Epithelial cell of esophagus (primary cell): ENCODE results near the gene KLRG1.

Source experiments
- DNase-seq: peaks from one replicate; pipeline ENCODE4 v3.0.0; 2010; ENCODE audit warnings: low read depth
- H3K4me3 ChIP-seq: 2 replicates; pipeline ENCODE4 v1.5.1; 2011; ENCODE audit warnings: mild to moderate bottlenecking, low read length, control low read depth
- TF ChIP-seq, protein P1 (sequence below): IDR thresholded peaks from 2 replicates; pipeline ENCODE4 v1.5.1; 2011; ENCODE audit warnings: low read depth, mild to moderate bottlenecking, low read length, control low read depth, inconsistent platforms; ENCODE audit not compliant: insufficient read depth; ENCODE audit errors: missing control alignments

KLRG1 gene

GRCh38 chr12:8956772-8957171 lies 32.6 kb upstream of the KLRG1 start:
- no peak for DNase-seq
- no peak overlapping the region for H3K4me3 ChIP-seq
- TF ChIP-seq, protein P1, sequence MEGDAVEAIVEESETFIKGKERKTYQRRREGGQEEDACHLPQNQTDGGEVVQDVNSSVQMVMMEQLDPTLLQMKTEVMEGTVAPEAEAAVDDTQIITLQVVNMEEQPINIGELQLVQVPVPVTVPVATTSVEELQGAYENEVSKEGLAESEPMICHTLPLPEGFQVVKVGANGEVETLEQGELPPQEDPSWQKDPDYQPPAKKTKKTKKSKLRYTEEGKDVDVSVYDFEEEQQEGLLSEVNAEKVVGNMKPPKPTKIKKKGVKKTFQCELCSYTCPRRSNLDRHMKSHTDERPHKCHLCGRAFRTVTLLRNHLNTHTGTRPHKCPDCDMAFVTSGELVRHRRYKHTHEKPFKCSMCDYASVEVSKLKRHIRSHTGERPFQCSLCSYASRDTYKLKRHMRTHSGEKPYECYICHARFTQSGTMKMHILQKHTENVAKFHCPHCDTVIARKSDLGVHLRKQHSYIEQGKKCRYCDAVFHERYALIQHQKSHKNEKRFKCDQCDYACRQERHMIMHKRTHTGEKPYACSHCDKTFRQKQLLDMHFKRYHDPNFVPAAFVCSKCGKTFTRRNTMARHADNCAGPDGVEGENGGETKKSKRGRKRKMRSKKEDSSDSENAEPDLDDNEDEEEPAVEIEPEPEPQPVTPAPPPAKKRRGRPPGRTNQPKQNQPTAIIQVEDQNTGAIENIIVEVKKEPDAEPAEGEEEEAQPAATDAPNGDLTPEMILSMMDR = no peak

- no peak for DNase-seq
- no peak overlapping the region for H3K4me3 ChIP-seq
- TF ChIP-seq, protein P1 = no peak
Observed at GRCh38 chr12:8957561-8957960, 31.8 kb upstream of the KLRG1 start.

DNA sequence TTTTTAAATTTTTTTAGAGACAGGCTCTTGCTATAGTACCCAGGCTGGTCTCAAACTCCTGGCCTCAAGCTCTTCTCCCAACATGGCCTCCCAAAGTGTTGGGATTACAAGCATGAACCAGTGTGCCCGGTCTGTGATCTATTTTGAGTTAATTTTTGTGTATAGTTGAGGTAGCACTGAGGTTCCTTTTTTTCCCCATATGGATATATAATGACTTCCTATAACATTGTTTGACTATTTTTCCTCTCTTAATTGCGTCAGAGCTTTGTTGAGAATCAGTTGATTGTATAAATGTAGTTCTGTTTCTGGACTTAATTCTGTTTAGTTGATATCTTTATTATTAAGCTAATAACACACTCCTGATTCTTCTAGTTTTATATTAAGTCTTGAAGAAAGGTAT lies 31.3 kb upstream of the KLRG1 start:
- TF ChIP-seq, protein P1 = no peak
- no peak for DNase-seq
- H3K4me3 ChIP-seq = no peak overlapping the region

GRCh38 chr12:8960176-8960575 lies 29.2 kb upstream of the KLRG1 start:
- DNase-seq = no peak
- TF ChIP-seq, protein P1 = no peak
- H3K4me3 ChIP-seq = no peak overlapping the region

DNA sequence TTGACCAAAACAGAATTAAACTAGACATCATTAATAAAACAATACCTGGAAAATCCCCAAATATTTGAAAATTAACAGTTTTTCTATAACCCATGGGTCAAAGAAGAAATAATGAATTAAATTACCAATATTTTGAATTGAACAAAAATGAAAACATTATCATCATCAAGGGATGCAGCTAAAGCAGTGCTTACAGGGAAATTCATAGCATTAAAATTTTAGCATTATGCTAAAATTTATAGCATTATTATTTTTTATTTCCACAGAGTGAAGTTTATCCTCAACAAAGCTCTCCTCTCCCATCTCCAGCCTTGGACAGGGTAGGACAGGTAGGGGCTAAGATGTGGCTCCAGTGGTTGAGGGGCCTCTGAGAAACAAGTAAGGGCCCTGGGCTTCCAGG lies 20.6 kb upstream of the KLRG1 start:
- no peak overlapping the region for H3K4me3 ChIP-seq
- DNase-seq = no peak
- TF ChIP-seq, protein P1 = no peak

DNA sequence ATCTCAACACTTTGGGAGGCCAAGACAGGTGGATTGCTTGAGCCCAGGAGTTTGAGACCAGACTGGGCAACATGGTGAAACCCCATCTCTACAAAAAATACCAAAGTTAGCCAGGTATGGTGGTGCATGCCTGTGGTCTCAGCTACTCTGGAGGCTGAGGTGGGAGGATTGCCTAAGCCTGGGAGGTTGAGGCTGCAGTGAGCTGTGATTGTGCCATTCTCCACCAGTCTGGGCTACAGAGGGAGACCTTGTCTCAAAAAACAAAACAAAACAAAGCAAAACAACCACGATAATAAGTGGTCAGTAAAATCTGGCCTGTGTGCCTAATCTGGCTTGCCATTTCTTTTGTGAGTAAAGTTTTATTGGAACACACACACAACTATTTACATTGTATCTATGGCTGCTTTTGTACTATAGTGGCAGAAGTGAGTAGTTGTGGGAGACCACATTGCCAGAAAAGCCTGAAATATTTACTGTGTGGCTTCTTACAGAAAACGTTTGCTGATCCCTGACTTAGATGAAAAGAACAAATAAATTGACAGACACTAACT lies 19.4 kb upstream of the KLRG1 start:
- no peak for DNase-seq
- H3K4me3 ChIP-seq = no peak overlapping the region
- TF ChIP-seq, protein P1 = no peak

DNA sequence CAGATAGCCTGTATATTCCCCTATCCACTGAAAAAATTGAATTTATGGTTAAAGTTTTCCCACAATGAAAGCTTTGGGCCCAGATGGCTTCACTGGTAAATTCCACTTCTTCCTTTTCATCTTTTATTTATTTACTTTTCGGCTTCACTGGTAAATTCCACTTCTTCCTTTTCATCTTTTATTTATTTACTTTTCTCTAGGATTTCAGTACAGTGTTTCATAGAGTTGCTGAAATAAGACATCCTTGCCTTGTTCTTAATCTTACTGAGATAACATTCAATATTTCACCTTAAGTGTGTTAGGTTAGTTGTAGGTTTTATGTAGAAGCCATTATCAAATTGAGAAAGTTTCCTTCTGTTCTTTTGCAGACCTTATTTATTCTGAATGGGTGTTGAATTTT lies 18.9 kb upstream of the KLRG1 start:
- H3K4me3 ChIP-seq = no peak overlapping the region
- DNase-seq = no peak
- TF ChIP-seq, protein P1 = no peak
